AG04450 (cell line): Measurements from ENCODE around the gene C2CD4D. TPM values are rescaled to one million over a fixed set of nuclear protein-coding genes. Genes with fewer than 3 reads are reported as not detected.
A peak's percentile ranks its signal among the peaks of the same experiment; 100 is the strongest.

ENCODE experiments used
- CTCF ChIA-PET: fragments of 300-600, 350-600 bp; formaldehyde crosslinking; extraction: SDS; loops from one replicate; lab custom pipeline; 2022; ENCODE audit warnings: antibody characterized with exemption, inconsistent platforms; lab: Charles Lee
- POLR2A ChIA-PET: fragments of 350-600 bp; formaldehyde crosslinking; extraction: SDS; loops from one replicate; lab custom pipeline; 2021; ENCODE audit warnings: antibody characterized with exemption, inconsistent platforms; lab: Yijun Ruan, JAX
- DNase-seq: peaks from one replicate; pipeline ENCODE4 v3.0.0-alpha.2; 2011; ENCODE audit warnings: low read depth, low spot score
- H3K27ac ChIP-seq: one replicate; pipeline ENCODE4 v1.5.1; 2012; ENCODE audit warnings: low read depth, low read length, control low read depth
- H3K27me3 ChIP-seq: one replicate; pipeline ENCODE4 v1.6.0; 2012; ENCODE audit warnings: low read length; ENCODE audit not compliant: control insufficient read depth, insufficient read depth
- H3K4me3 ChIP-seq: 2 replicates; pipeline ENCODE4 v1.5.1; 2011; ENCODE audit warnings: mild to moderate bottlenecking, low read depth, low read length, control low read depth
- H3K9me3 ChIP-seq: 2 replicates; pipeline ENCODE4 v1.5.1; 2012; ENCODE audit warnings: low read length; ENCODE audit not compliant: control insufficient read depth, insufficient read depth
- CTCF ChIP-seq: IDR thresholded peaks from 2 replicates; pipeline ENCODE4 v1.5.1; 2011; ENCODE audit warnings: low read depth, low read length, control low read depth, inconsistent platforms
- polyA plus RNA-seq: library from polyadenylated mRNA; depleted of rRNA; stranded (reverse); fragments of >200 nt; gene quantifications from 2 replicates; pipeline ENCODE4 v1.2.3, GENCODE V29; 2011

C2CD4D gene
- polyA plus RNA-seq, 1 experiment: not detected

- Histone ChIP-seq H3K9me3 (no peaks in the 10 kb centered on the region), H3K27ac (no peak overlapping the region), H3K27me3 (no peaks in the 10 kb centered on the region), H3K4me3 (no peak overlapping the region)
- ChIA-PET POLR2A (no interaction called here), CTCF (no interaction called here)
- TF ChIP-seq CTCF: no peak
- DNase-seq: no peak
These were observed 31.8 kb upstream of the C2CD4D start for GRCh38 chr1:151871284-151872030.

GRCh38 chr1:151868486-151868885, 28.9 kb upstream of the C2CD4D start:
- ChIA-PET POLR2A (no interaction called here), CTCF (no interaction called here)
- H3K9me3 ChIP-seq: no peaks in the 10 kb centered on the region
- TF ChIP-seq CTCF: no peak
- H3K27me3 ChIP-seq: peaks cover 6% of the 10 kb centered on the region
- peak; percentile 51 for DNase-seq
- H3K4me3 ChIP-seq: no peak overlapping the region
- no peak overlapping the region for H3K27ac ChIP-seq

GRCh38 chr1:151867765-151868411, 28.3 kb upstream of the C2CD4D start:
- Histone ChIP-seq H3K27ac (peak overlapping the region; percentile 48), H3K9me3 (no peaks in the 10 kb centered on the region), H3K4me3 (no peak overlapping the region), H3K27me3 (peaks cover 6% of the 10 kb centered on the region)
- TF ChIP-seq CTCF: no peak
- POLR2A ChIA-PET: no interaction called here
- CTCF ChIA-PET: no interaction called here
- DNase-seq: no peak

- CTCF ChIA-PET: no interaction called here
- Histone ChIP-seq H3K27me3 (peaks cover 10% of the 10 kb centered on the region), H3K9me3 (no peaks in the 10 kb centered on the region), H3K4me3 (no peak overlapping the region), H3K27ac (no peak overlapping the region)
- TF ChIP-seq CTCF: no peak
- no peak for DNase-seq
- POLR2A ChIA-PET: no interaction called here
These were observed 27.7 kb upstream of the C2CD4D start for GRCh38 chr1:151867321-151867720.

- DNase-seq: no peak
- Histone ChIP-seq H3K27me3 (peaks cover 22% of the 10 kb centered on the region), H3K9me3 (no peaks in the 10 kb centered on the region), H3K4me3 (no peak overlapping the region), H3K27ac (no peak overlapping the region)
- TF ChIP-seq CTCF: no peak
- ChIA-PET CTCF (no interaction called here), POLR2A (no interaction called here)
These were observed 24.8 kb upstream of the C2CD4D start for GRCh38 chr1:151864411-151864810.
